Lung (tissue), 12 donors: ENCODE measurements around the gene UGT2A1. TPM values are rescaled to one million over a fixed set of nuclear protein-coding genes. Genes with fewer than 3 reads are reported as not detected.

ENCODE experiments used
- ATAC-seq: fragments of 200-7000 bp; cut with Tn5 transposase; one replicate; pipeline ENCODE4 v1.9.1; 2020; ENCODE audit warnings: moderate number of reproducible peaks; ENCODE audit not compliant: insufficient read depth, low FRiP score
- DNase-seq, 3 donors: peaks; one replicate each; pipeline ENCODE4 v3.0.0-alpha.2; 2013 to 2017
- H3K27ac ChIP-seq, 2 donors: one replicate each; pipeline ENCODE4 v1.5.1; 2013; ENCODE audit warnings: mild to moderate bottlenecking in 2 of 2, moderate library complexity in 2 of 2, control low read depth in 1 of 2, inconsistent platforms in 1 of 2, low read depth in 1 of 2, low read length in 1 of 2
- H3K27me3 ChIP-seq, 3 donors: one replicate each; pipeline ENCODE4 v1.5.1; 2013; ENCODE audit warnings: low read length in 2 of 3; ENCODE audit not compliant: control insufficient read depth in 3 of 3, insufficient read depth in 3 of 3
- H3K36me3 ChIP-seq, 4 donors: one replicate each; pipeline ENCODE4 v1.5.1; 2013; ENCODE audit warnings: low read length in 4 of 4, mild to moderate bottlenecking in 1 of 4, moderate library complexity in 1 of 4; ENCODE audit not compliant: control insufficient read depth in 4 of 4, insufficient read depth in 4 of 4
- H3K4me1 ChIP-seq, 5 donors: one replicate each; pipeline ENCODE4 v1.5.1; 2013; ENCODE audit warnings: low read length in 5 of 5, mild to moderate bottlenecking in 2 of 5, moderate library complexity in 1 of 5; ENCODE audit not compliant: control insufficient read depth in 5 of 5, insufficient read depth in 5 of 5
- H3K4me3 ChIP-seq: one replicate; pipeline ENCODE4 v1.5.1; 2013; ENCODE audit warnings: mild to moderate bottlenecking, control low read depth, moderate library complexity
- H3K9ac ChIP-seq, 2 donors: one replicate each; pipeline ENCODE4 v1.5.1; 2013; ENCODE audit warnings: low read length in 2 of 2, control low read depth in 1 of 2; ENCODE audit not compliant: insufficient read depth in 1 of 2
- H3K9me3 ChIP-seq, 4 donors: one replicate each; pipeline ENCODE4 v1.5.1; 2013; ENCODE audit warnings: low read length in 3 of 4, mild to moderate bottlenecking in 1 of 4, moderate library complexity in 1 of 4; ENCODE audit not compliant: control insufficient read depth in 4 of 4, insufficient read depth in 3 of 4
- CTCF ChIP-seq: IDR thresholded peaks from 2 replicates; pipeline ENCODE4 v1.5.1; 2012; ENCODE audit warnings: mild to moderate bottlenecking; ENCODE audit errors: control extremely low read depth, extremely low read depth
- WGBS, 2 donors: extraction: QIAGEN DNeasy Blood & Tissue Kit; methylation state at CpG; one replicate each; pipeline ENCODE4 v1.1.7; 2013; 5-methylcytosine and 5-hydroxymethylcytosine counted together
- polyA plus RNA-seq, 2 donors: library from polyadenylated mRNA; stranded (reverse); fragments of 200-250 nt; gene quantifications; one replicate each; pipeline ENCODE4 v1.2.1, GENCODE V29; 2013
- total RNA-seq, 2 donors: library from RNA; depleted of rRNA in 1 of 2; stranded (reverse); fragments of >200 nt in 1 of 2; gene quantifications; one replicate each; pipeline ENCODE4 v1.2.1, GENCODE V29; 2014 to 2021
- donor health status: control.
- donor health status: control.
- donor health status: Bipolar disorder and iron deficiency.
- donor health status: healthy.
- donor health status: DM: yes; HTN: yes; CAD: no.

Gene UGT2A1
- total and polyA plus RNA-seq, 4 donors = 0.13 TPM; not detected in 3

- Histone ChIP-seq H3K4me3 (no peak overlapping the region), H3K9me3 (no peaks in the 10 kb centered on the region), H3K36me3 (no peaks in the 10 kb centered on the region), H3K27me3 (no peaks in the 10 kb centered on the region), H3K4me1 (no peaks in the 10 kb centered on the region), H3K9ac (no peak overlapping the region), H3K27ac (no peak overlapping the region)
- no peak for TF ChIP-seq CTCF
- ATAC-seq = no peak
- 92 to 96% methylated on average over 1 of the region's 1 CpG for WGBS, 2 donors
- DNase-seq = no peak
These were observed 84.3 kb downstream of the UGT2A1 start for GRCh38 chr4:69568787-69569186.

GRCh38 chr4:69563424-69563823 is 89.6 kb downstream of the UGT2A1 start:
- Histone ChIP-seq H3K4me1 (no peaks in the 10 kb centered on the region), H3K27ac (no peak overlapping the region), H3K9me3 (no peaks in the 10 kb centered on the region), H3K9ac (no peak overlapping the region), H3K27me3 (no peaks in the 10 kb centered on the region), H3K36me3 (no peaks in the 10 kb centered on the region), H3K4me3 (no peak overlapping the region)
- no peak for ATAC-seq
- WGBS, 2 donors = 37 to 43% methylated on average over 2 of the region's 2 CpGs
- no peak for DNase-seq
- TF ChIP-seq CTCF = no peak

GRCh38 chr4:69549651-69550050 is 103.4 kb downstream of the UGT2A1 start:
- WGBS, 2 donors = 66 to 96% methylated on average over 2 of the region's 2 CpGs
- DNase-seq (no peak), ATAC-seq (no peak)
- no peak overlapping the region for H3K27ac ChIP-seq
- H3K9me3 ChIP-seq = no peaks in the 10 kb centered on the region
- no peaks in the 10 kb centered on the region for H3K27me3 ChIP-seq
- no peaks in the 10 kb centered on the region for H3K4me1 ChIP-seq
- no peak overlapping the region for H3K4me3 ChIP-seq
- no peak overlapping the region for H3K9ac ChIP-seq
- H3K36me3 ChIP-seq = no peaks in the 10 kb centered on the region
- no peak for TF ChIP-seq CTCF

- Histone ChIP-seq H3K27ac (no peak overlapping the region), H3K27me3 (no peaks in the 10 kb centered on the region), H3K36me3 (no peaks in the 10 kb centered on the region), H3K4me1 (no peaks in the 10 kb centered on the region), H3K9ac (no peak overlapping the region), H3K4me3 (no peak overlapping the region), H3K9me3 (no peaks in the 10 kb centered on the region)
- TF ChIP-seq CTCF = no peak
- 59 to 65% methylated on average over 6 of the region's 6 CpGs for WGBS, 2 donors
- ATAC-seq = no peak
- DNase-seq = no peak
These were observed 106.8 kb downstream of the UGT2A1 start for GRCh38 chr4:69546134-69546765.
